WTC11 (cell line): ENCODE results near the gene MTFR2. TPM values are rescaled to one million over a fixed set of nuclear protein-coding genes. Genes with fewer than 3 reads are reported as not detected.

Source experiments
- ATAC-seq: fragments of 200-7000 bp; cut with Tn5 transposase; 2 replicates; pipeline ENCODE4 v1.10.0; 2021; ENCODE audit warnings: mild to moderate bottlenecking, moderate library complexity
- CTCF ChIA-PET: fragments of 300-600 bp; sonication (Branson Sonifier 250); formaldehyde crosslinking; loops from one replicate; lab custom pipeline; 2021; ENCODE audit warnings: antibody characterized with exemption; lab: Charles Lee
- POLR2A ChIA-PET: fragments of 350-600 bp; sonication (Branson Sonifier 250); formaldehyde crosslinking; loops from one replicate; lab custom pipeline; 2021; ENCODE audit warnings: antibody characterized with exemption; lab: Charles Lee
- DNase-seq: peaks from one replicate; pipeline ENCODE4 v3.0.0; 2021; ENCODE audit warnings: low spot score
- H3K27ac Mint-ChIP-seq: 2 replicates; pipeline ENCODE4 v1.8.0; 2021; ENCODE audit warnings: mixed read lengths
- H3K27me3 Mint-ChIP-seq: 2 replicates; pipeline ENCODE4 v1.8.0; 2021; ENCODE audit warnings: low read depth, mild to moderate bottlenecking, moderate library complexity, mixed read lengths
- H3K36me3 Mint-ChIP-seq: 2 replicates; pipeline ENCODE4 v1.8.0; 2021; ENCODE audit warnings: mixed read lengths
- H3K4me1 Mint-ChIP-seq: 2 replicates; pipeline ENCODE4 v1.8.0; 2022; ENCODE audit warnings: mixed read lengths
- H3K4me3 Mint-ChIP-seq: 2 replicates; pipeline ENCODE4 v1.8.0; 2021; ENCODE audit warnings: mild to moderate bottlenecking, moderate library complexity, mixed read lengths
- H3K9me3 Mint-ChIP-seq: 2 replicates; pipeline ENCODE4 v1.8.0; 2021; ENCODE audit warnings: mixed read lengths
- CBFB ChIP-seq: sonication (generic); formaldehyde crosslinking; IDR thresholded peaks from 2 replicates; pipeline ENCODE4 v1.8.1; 2022; ENCODE audit warnings: mild to moderate bottlenecking, low read depth, missing genetic modification reagents
- CREM ChIP-seq: sonication (generic); formaldehyde crosslinking; IDR thresholded peaks from 2 replicates; pipeline ENCODE4 v1.8.1; 2022; ENCODE audit warnings: mild to moderate bottlenecking, missing genetic modification reagents, moderate library complexity
- GRHL2 ChIP-seq: fragments of 250-450 bp; sonication (Bioruptor Pico); IDR thresholded peaks from 2 replicates; pipeline ENCODE4 v1.8.0; 2022; ENCODE audit warnings: mild to moderate bottlenecking, moderate library complexity; ENCODE audit not compliant: insufficient replicate concordance, severe bottlenecking
- MXD4 ChIP-seq: fragments of 250-450 bp; sonication (Bioruptor Pico); IDR thresholded peaks from 2 replicates; pipeline ENCODE4 v1.8.0; 2021; ENCODE audit warnings: mild to moderate bottlenecking, moderate library complexity, borderline replicate concordance
- NFYB ChIP-seq: sonication (generic); formaldehyde crosslinking; conservative IDR thresholded peaks from 2 replicates; pipeline ENCODE4 v1.8.0; 2022; ENCODE audit warnings: low read depth, missing genetic modification reagents
- RORB ChIP-seq: fragments of 250-450 bp; sonication (Bioruptor Pico); IDR thresholded peaks from 2 replicates; pipeline ENCODE4 v1.9.0; 2021; ENCODE audit warnings: mild to moderate bottlenecking
- STAT6 ChIP-seq: sonication (generic); formaldehyde crosslinking; conservative IDR thresholded peaks from 2 replicates; pipeline ENCODE4 v1.8.1; 2023; ENCODE audit warnings: mild to moderate bottlenecking, low read depth, missing genetic modification reagents, moderate library complexity
- USF2 ChIP-seq: sonication (generic); formaldehyde crosslinking; IDR thresholded peaks from 2 replicates; pipeline ENCODE4 v1.8.1; 2023; ENCODE audit warnings: mild to moderate bottlenecking, missing genetic modification reagents, moderate library complexity
- ZNF138 ChIP-seq: sonication (generic); formaldehyde crosslinking; conservative IDR thresholded peaks from 2 replicates; pipeline ENCODE4 v1.8.1; 2022; ENCODE audit warnings: mild to moderate bottlenecking, moderate library complexity, missing genetic modification reagents
- total RNA-seq: library from RNA; stranded (reverse); gene quantifications from 3 replicates; pipeline ENCODE4 v1.2.3, GENCODE V29; 2021
- TF ChIP-seq, protein P1 (sequence below): sonication (generic); formaldehyde crosslinking; IDR thresholded peaks from 2 replicates; pipeline ENCODE4 v1.8.0; 2022; ENCODE audit warnings: missing genetic modification reagents
- TF ChIP-seq, protein P2 (sequence below): sonication (generic); formaldehyde crosslinking; IDR thresholded peaks from 2 replicates; pipeline ENCODE4 v1.8.0; 2022; ENCODE audit warnings: mild to moderate bottlenecking, missing genetic modification reagents
- TF ChIP-seq, protein P3 (sequence below): sonication (generic); formaldehyde crosslinking; IDR thresholded peaks from 2 replicates; pipeline ENCODE4 v1.8.1; 2022; ENCODE audit warnings: mild to moderate bottlenecking, missing genetic modification reagents, moderate library complexity, borderline replicate concordance
- TF ChIP-seq, protein P4 (sequence below): sonication (generic); formaldehyde crosslinking; conservative IDR thresholded peaks from 2 replicates; pipeline ENCODE4 v1.8.1; 2022; ENCODE audit warnings: mild to moderate bottlenecking, missing genetic modification reagents

Gene MTFR2
- total RNA-seq, 1 experiment from 2014 or later = 8.5 TPM

DNA sequence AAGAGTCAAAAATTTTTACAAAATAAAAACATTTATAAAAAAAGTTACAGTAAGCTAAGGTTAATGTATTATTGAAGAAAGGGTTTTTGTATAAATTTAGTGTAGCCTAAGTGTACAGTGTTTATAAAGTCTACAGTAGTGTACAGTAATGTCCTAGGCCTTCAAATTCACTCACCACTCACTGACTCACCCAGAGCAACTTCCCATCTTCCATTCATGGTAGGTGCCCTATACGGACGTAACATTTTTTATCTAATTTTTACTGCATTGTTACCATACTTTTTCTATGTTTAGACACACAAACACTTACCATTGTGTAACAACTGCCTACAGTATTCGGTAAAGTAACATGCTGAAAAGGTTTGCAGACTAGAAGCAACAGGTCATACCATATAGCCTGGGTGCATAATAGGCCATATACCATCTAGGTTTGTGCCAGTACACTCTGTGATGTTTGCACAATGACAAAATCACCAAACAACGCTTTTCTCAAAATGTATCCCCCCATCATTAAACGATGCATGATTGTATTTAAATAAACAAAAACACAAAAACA is 6.0 kb downstream of the MTFR2 start (continued):
- TF ChIP-seq STAT6 (CRISPR knock-in tag) (no peak), GRHL2 (CRISPR knock-in tag) (no peak), NFYB (no peak), ZNF138 (CRISPR knock-in tag) (no peak), RORB (CRISPR knock-in tag) (no peak)
- TF ChIP-seq, protein P1, sequence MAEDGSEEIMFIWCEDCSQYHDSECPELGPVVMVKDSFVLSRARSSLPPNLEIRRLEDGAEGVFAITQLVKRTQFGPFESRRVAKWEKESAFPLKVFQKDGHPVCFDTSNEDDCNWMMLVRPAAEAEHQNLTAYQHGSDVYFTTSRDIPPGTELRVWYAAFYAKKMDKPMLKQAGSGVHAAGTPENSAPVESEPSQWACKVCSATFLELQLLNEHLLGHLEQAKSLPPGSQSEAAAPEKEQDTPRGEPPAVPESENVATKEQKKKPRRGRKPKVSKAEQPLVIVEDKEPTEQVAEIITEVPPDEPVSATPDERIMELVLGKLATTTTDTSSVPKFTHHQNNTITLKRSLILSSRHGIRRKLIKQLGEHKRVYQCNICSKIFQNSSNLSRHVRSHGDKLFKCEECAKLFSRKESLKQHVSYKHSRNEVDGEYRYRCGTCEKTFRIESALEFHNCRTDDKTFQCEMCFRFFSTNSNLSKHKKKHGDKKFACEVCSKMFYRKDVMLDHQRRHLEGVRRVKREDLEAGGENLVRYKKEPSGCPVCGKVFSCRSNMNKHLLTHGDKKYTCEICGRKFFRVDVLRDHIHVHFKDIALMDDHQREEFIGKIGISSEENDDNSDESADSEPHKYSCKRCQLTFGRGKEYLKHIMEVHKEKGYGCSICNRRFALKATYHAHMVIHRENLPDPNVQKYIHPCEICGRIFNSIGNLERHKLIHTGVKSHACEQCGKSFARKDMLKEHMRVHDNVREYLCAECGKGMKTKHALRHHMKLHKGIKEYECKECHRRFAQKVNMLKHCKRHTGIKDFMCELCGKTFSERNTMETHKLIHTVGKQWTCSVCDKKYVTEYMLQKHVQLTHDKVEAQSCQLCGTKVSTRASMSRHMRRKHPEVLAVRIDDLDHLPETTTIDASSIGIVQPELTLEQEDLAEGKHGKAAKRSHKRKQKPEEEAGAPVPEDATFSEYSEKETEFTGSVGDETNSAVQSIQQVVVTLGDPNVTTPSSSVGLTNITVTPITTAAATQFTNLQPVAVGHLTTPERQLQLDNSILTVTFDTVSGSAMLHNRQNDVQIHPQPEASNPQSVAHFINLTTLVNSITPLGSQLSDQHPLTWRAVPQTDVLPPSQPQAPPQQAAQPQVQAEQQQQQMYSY = no peak
- TF ChIP-seq, protein P2, sequence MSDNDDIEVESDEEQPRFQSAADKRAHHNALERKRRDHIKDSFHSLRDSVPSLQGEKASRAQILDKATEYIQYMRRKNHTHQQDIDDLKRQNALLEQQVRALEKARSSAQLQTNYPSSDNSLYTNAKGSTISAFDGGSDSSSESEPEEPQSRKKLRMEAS = no peak

GRCh38 chr6:136236466-136237293 is 13.4 kb downstream of the MTFR2 start:
- Mint-ChIP-seq H3K36me3 (peaks cover 34% of the 10 kb centered on the region), H3K4me3 (no peak overlapping the region), H3K9me3 (no peaks in the 10 kb centered on the region), H3K27ac (no peak overlapping the region), H3K27me3 (no peaks in the 10 kb centered on the region), H3K4me1 (no peaks in the 10 kb centered on the region)
- ATAC-seq = no peak
- no peak for DNase-seq
- ChIA-PET CTCF (no interaction called here), POLR2A (no interaction called here)
- TF ChIP-seq CREM (no peak), GRHL2 (CRISPR knock-in tag) (no peak), USF2 (no peak), MXD4 (no peak), CBFB (CRISPR knock-in tag) (no peak)
- TF ChIP-seq, protein P1 = no peak
- TF ChIP-seq, protein P3, sequence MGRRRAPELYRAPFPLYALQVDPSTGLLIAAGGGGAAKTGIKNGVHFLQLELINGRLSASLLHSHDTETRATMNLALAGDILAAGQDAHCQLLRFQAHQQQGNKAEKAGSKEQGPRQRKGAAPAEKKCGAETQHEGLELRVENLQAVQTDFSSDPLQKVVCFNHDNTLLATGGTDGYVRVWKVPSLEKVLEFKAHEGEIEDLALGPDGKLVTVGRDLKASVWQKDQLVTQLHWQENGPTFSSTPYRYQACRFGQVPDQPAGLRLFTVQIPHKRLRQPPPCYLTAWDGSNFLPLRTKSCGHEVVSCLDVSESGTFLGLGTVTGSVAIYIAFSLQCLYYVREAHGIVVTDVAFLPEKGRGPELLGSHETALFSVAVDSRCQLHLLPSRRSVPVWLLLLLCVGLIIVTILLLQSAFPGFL (CRISPR knock-in tag) = no peak
- TF ChIP-seq, protein P4, sequence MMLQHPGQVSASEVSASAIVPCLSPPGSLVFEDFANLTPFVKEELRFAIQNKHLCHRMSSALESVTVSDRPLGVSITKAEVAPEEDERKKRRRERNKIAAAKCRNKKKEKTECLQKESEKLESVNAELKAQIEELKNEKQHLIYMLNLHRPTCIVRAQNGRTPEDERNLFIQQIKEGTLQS (CRISPR knock-in tag) = no peak
